KMS-11 (cell line): ENCODE data around the gene CNNM4.

Experiments
- H2AFZ ChIP-seq: fragments of 200-600 bp; sonication (generic); 2 replicates; pipeline ENCODE4 v1.6.1; 2016; ENCODE audit warnings: antibody characterized with exemption, mixed run types, low read depth
- H3K27ac ChIP-seq: fragments of 200-600 bp; sonication (generic); 2 replicates; pipeline ENCODE4 v1.6.1; 2016; ENCODE audit warnings: mild to moderate bottlenecking, mixed run types
- H3K27me3 ChIP-seq: fragments of 200-600 bp; sonication (generic); 2 replicates; pipeline ENCODE4 v1.6.1; 2017; ENCODE audit warnings: mild to moderate bottlenecking, low read depth, mixed run types, moderate library complexity; ENCODE audit not compliant: insufficient read depth
- H3K36me3 ChIP-seq: fragments of 200-600 bp; sonication (generic); 2 replicates; pipeline ENCODE4 v1.6.1; 2017; ENCODE audit warnings: mild to moderate bottlenecking, mixed run types; ENCODE audit not compliant: insufficient read depth
- H3K4me1 ChIP-seq: fragments of 200-600 bp; sonication (generic); 2 replicates; pipeline ENCODE4 v1.6.1; 2016; ENCODE audit warnings: mild to moderate bottlenecking, low read depth, mixed run types; ENCODE audit not compliant: poor library complexity, severe bottlenecking
- H3K4me2 ChIP-seq: fragments of 200-600 bp; sonication (generic); 2 replicates; pipeline ENCODE4 v1.7.0; 2016; ENCODE audit warnings: mild to moderate bottlenecking, mixed run types
- H3K4me3 ChIP-seq: fragments of 200-600 bp; sonication (generic); IDR thresholded peaks from 2 replicates; pipeline ENCODE4 v1.6.1; 2017; ENCODE audit warnings: low read depth, low read length, mixed read lengths; ENCODE audit not compliant: insufficient read depth
- H3K79me2 ChIP-seq: fragments of 200-600 bp; sonication (generic); 2 replicates; pipeline ENCODE4 v1.6.1; 2016; ENCODE audit warnings: low read depth, mixed run types; ENCODE audit not compliant: insufficient read depth
- H3K9ac ChIP-seq: fragments of 200-600 bp; sonication (generic); 2 replicates; pipeline ENCODE4 v1.6.1; 2016; ENCODE audit warnings: mild to moderate bottlenecking, mixed run types
- H4K20me1 ChIP-seq: fragments of 200-600 bp; sonication (generic); 2 replicates; pipeline ENCODE4 v1.6.1; 2016; ENCODE audit warnings: mild to moderate bottlenecking, mixed run types; ENCODE audit not compliant: insufficient read depth
- CTCF ChIP-seq: fragments of 200-600 bp; sonication (generic); conservative IDR thresholded peaks from 2 replicates; pipeline ENCODE4 v1.6.1; 2017; ENCODE audit warnings: low read depth, mild to moderate bottlenecking, antibody characterized with exemption, low read length, moderate library complexity, mixed read lengths

The CNNM4 gene

GRCh38 chr2:96739076-96739632 lies 21.5 kb upstream of the CNNM4 start:
- H3K4me1 ChIP-seq: peaks cover 19% of the 10 kb centered on the region
- H3K27ac ChIP-seq: peak overlapping the region; percentile 33
- H2AFZ ChIP-seq: peak overlapping the region; percentile 42; the same call in 1 of the 2 replicates
- no peak overlapping the region for H3K4me3 ChIP-seq
- no peaks in the 10 kb centered on the region for H3K36me3 ChIP-seq
- H3K4me2 ChIP-seq: peak overlapping the region; percentile 91
- H3K9ac ChIP-seq: peak overlapping the region; percentile 66
- TF ChIP-seq CTCF: no peak
- no peaks in the 10 kb centered on the region for H3K27me3 ChIP-seq
- peaks cover 15% of the 10 kb centered on the region; the same call in 1 of the 2 replicates for H3K79me2 ChIP-seq
- H4K20me1 ChIP-seq: no peaks in the 10 kb centered on the region

- peak within 1 kb of the TSS; percentile 66 for H3K9ac ChIP-seq
- H3K27me3 ChIP-seq: no peaks in the 10 kb centered on the region
- H3K27ac ChIP-seq: peak within 1 kb of the TSS; percentile 33
- H3K79me2 ChIP-seq: peaks cover 15% of the 10 kb centered on the region; the same call in 1 of the 2 replicates
- H3K4me2 ChIP-seq: peak within 1 kb of the TSS; percentile 91
- peak within 1 kb of the TSS; percentile 62 for H2AFZ ChIP-seq
- no peaks in the 10 kb centered on the region for H4K20me1 ChIP-seq
- no peak within 1 kb of the TSS for H3K4me3 ChIP-seq
- peaks cover 19% of the 10 kb centered on the region for H3K4me1 ChIP-seq
- no peaks in the 10 kb centered on the region for H3K36me3 ChIP-seq
- no peak for TF ChIP-seq CTCF
Measured at GRCh38 chr2:96739633-96740428, 20.9 kb upstream of the CNNM4 start, which contains the start of gene LMAN2L. Gene LMAN2L (minus strand): TSS chr2:96740064. CDS start chr2:96740040, 24 bp downstream.

GRCh38 chr2:96747061-96747617 lies 13.6 kb upstream of the CNNM4 start:
- Histone ChIP-seq H3K4me2 (no peak overlapping the region), H2AFZ (no peak overlapping the region), H3K4me1 (no peaks in the 10 kb centered on the region), H4K20me1 (no peaks in the 10 kb centered on the region), H3K79me2 (no peaks in the 10 kb centered on the region), H3K4me3 (no peak overlapping the region), H3K27me3 (no peaks in the 10 kb centered on the region), H3K36me3 (no peaks in the 10 kb centered on the region), H3K9ac (no peak overlapping the region), H3K27ac (no peak overlapping the region)
- TF ChIP-seq CTCF: no peak

GRCh38 chr2:96751800-96752199 lies 8.9 kb upstream of the CNNM4 start:
- no peaks in the 10 kb centered on the region for H3K79me2 ChIP-seq
- H3K27ac ChIP-seq: no peak overlapping the region
- H2AFZ ChIP-seq: no peak overlapping the region
- H3K36me3 ChIP-seq: no peaks in the 10 kb centered on the region
- no peaks in the 10 kb centered on the region for H3K27me3 ChIP-seq
- no peak overlapping the region for H3K4me3 ChIP-seq
- no peak for TF ChIP-seq CTCF
- no peaks in the 10 kb centered on the region for H4K20me1 ChIP-seq
- no peak overlapping the region for H3K4me2 ChIP-seq
- H3K9ac ChIP-seq: no peak overlapping the region
- H3K4me1 ChIP-seq: no peaks in the 10 kb centered on the region
